IPS-18a (cell line): Measurements from ENCODE around the gene EMSY.

Source experiments
- H3K27ac ChIP-seq: one replicate; pipeline ENCODE4 v1.5.1; 2013; ENCODE audit warnings: low read length
- H3K27me3 ChIP-seq: one replicate; pipeline ENCODE4 v1.6.1; 2013; ENCODE audit warnings: mild to moderate bottlenecking, low read length; ENCODE audit not compliant: control insufficient read depth, insufficient read depth
- H3K36me3 ChIP-seq: one replicate; pipeline ENCODE4 v1.6.1; 2013; ENCODE audit warnings: low read depth, low read length; ENCODE audit not compliant: control insufficient read depth
- H3K4me1 ChIP-seq: one replicate; pipeline ENCODE4 v1.6.1; 2013; ENCODE audit warnings: low read depth, low read length; ENCODE audit not compliant: control insufficient read depth
- H3K4me3 ChIP-seq: one replicate; pipeline ENCODE4 v1.5.1; 2013; ENCODE audit warnings: low read length
- H3K9ac ChIP-seq: one replicate; pipeline ENCODE4 v1.6.1; 2013; ENCODE audit warnings: mild to moderate bottlenecking, low read length, moderate library complexity
- H3K9me3 ChIP-seq: one replicate; pipeline ENCODE4 v1.6.1; 2013; ENCODE audit warnings: low read depth, low read length; ENCODE audit not compliant: control insufficient read depth

Gene EMSY

GRCh38 chr11:76526878-76527277 is 82.1 kb downstream of the EMSY start:
- Histone ChIP-seq H3K27me3 (no peaks in the 10 kb centered on the region), H3K36me3 (peaks cover 58% of the 10 kb centered on the region), H3K27ac (no peak overlapping the region), H3K9me3 (no peaks in the 10 kb centered on the region), H3K4me3 (no peak overlapping the region), H3K9ac (no peak overlapping the region), H3K4me1 (no peaks in the 10 kb centered on the region)

GRCh38 chr11:76542436-76542835 is 97.6 kb downstream of the EMSY start:
- Histone ChIP-seq H3K27ac (no peak overlapping the region), H3K27me3 (no peaks in the 10 kb centered on the region), H3K4me1 (no peaks in the 10 kb centered on the region), H3K9ac (no peak overlapping the region), H3K36me3 (peaks cover 68% of the 10 kb centered on the region), H3K4me3 (no peak overlapping the region), H3K9me3 (no peaks in the 10 kb centered on the region)

GRCh38 chr11:76543006-76543703 is 98.3 kb downstream of the EMSY start:
- Histone ChIP-seq H3K4me3 (no peak overlapping the region), H3K9me3 (no peaks in the 10 kb centered on the region), H3K4me1 (no peaks in the 10 kb centered on the region), H3K27ac (no peak overlapping the region), H3K36me3 (peaks cover 61% of the 10 kb centered on the region), H3K9ac (no peak overlapping the region), H3K27me3 (no peaks in the 10 kb centered on the region)

- Histone ChIP-seq H3K4me3 (no peak overlapping the region), H3K4me1 (peaks cover 16% of the 10 kb centered on the region), H3K36me3 (peaks cover 28% of the 10 kb centered on the region), H3K27ac (no peak overlapping the region), H3K9me3 (peaks cover 8% of the 10 kb centered on the region), H3K27me3 (no peaks in the 10 kb centered on the region), H3K9ac (no peak overlapping the region)
Observed at GRCh38 chr11:76550781-76551180, 106.0 kb downstream of the EMSY start.

- Histone ChIP-seq H3K27me3 (no peaks in the 10 kb centered on the region), H3K36me3 (peaks cover 21% of the 10 kb centered on the region), H3K9ac (no peak overlapping the region), H3K4me1 (peaks cover 16% of the 10 kb centered on the region), H3K9me3 (peaks cover 8% of the 10 kb centered on the region), H3K4me3 (no peak overlapping the region), H3K27ac (no peak overlapping the region)
Observed at GRCh38 chr11:76551400-76551799, 106.6 kb downstream of the EMSY start.

- no peak overlapping the region for H3K4me3 ChIP-seq
- H3K27me3 ChIP-seq = no peaks in the 10 kb centered on the region
- H3K4me1 ChIP-seq = peaks cover 16% of the 10 kb centered on the region
- peaks cover 15% of the 10 kb centered on the region for H3K36me3 ChIP-seq
- H3K27ac ChIP-seq = no peak overlapping the region
- peaks cover 8% of the 10 kb centered on the region for H3K9me3 ChIP-seq
- no peak overlapping the region for H3K9ac ChIP-seq
Observed at GRCh38 chr11:76552987-76553386, 108.2 kb downstream of the EMSY start.

GRCh38 chr11:76553554-76554476 is 109.0 kb downstream of the EMSY start:
- Histone ChIP-seq H3K36me3 (peaks cover 13% of the 10 kb centered on the region), H3K27me3 (no peaks in the 10 kb centered on the region), H3K9ac (no peak overlapping the region), H3K9me3 (peaks cover 8% of the 10 kb centered on the region), H3K27ac (no peak overlapping the region), H3K4me3 (no peak overlapping the region), H3K4me1 (peaks cover 16% of the 10 kb centered on the region)

- H3K9ac ChIP-seq = no peak overlapping the region
- no peaks in the 10 kb centered on the region for H3K27me3 ChIP-seq
- H3K4me1 ChIP-seq = peaks cover 16% of the 10 kb centered on the region
- no peak overlapping the region for H3K27ac ChIP-seq
- H3K36me3 ChIP-seq = peaks cover 8% of the 10 kb centered on the region
- H3K9me3 ChIP-seq = peaks cover 8% of the 10 kb centered on the region
- H3K4me3 ChIP-seq = no peak overlapping the region
Observed at GRCh38 chr11:76554767-76555166, 109.9 kb downstream of the EMSY start.

- Histone ChIP-seq H3K4me3 (no peak overlapping the region), H3K27ac (no peak overlapping the region), H3K27me3 (no peaks in the 10 kb centered on the region), H3K36me3 (no peaks in the 10 kb centered on the region), H3K9me3 (peaks cover 7% of the 10 kb centered on the region), H3K4me1 (peaks cover 16% of the 10 kb centered on the region), H3K9ac (no peak overlapping the region)
Observed at GRCh38 chr11:76557466-76557865, 112.6 kb downstream of the EMSY start.

- Histone ChIP-seq H3K27me3 (no peaks in the 10 kb centered on the region), H3K9me3 (no peaks in the 10 kb centered on the region), H3K9ac (no peak overlapping the region), H3K4me1 (peaks cover 16% of the 10 kb centered on the region), H3K4me3 (no peak overlapping the region), H3K36me3 (no peaks in the 10 kb centered on the region), H3K27ac (no peak overlapping the region)
Observed at GRCh38 chr11:76558473-76558872, 113.7 kb downstream of the EMSY start.

- Histone ChIP-seq H3K27me3 (no peaks in the 10 kb centered on the region), H3K9ac (no peak overlapping the region), H3K36me3 (no peaks in the 10 kb centered on the region), H3K4me3 (no peak overlapping the region), H3K27ac (no peak overlapping the region), H3K9me3 (no peaks in the 10 kb centered on the region), H3K4me1 (peaks cover 12% of the 10 kb centered on the region)
Observed at GRCh38 chr11:76558891-76559290, 114.1 kb downstream of the EMSY start.
